GM12878 (cell line): Measurements from ENCODE around the gene SLC16A10. TPM values are rescaled to one million over a fixed set of nuclear protein-coding genes. Genes with fewer than 3 reads are reported as not detected.

Experiments
- ATAC-seq: fragments of 200-7000 bp; cut with Tn5 transposase; 3 replicates; pipeline ENCODE4 v1.9.1; 2020; ENCODE audit warnings: mild to moderate bottlenecking, moderate library complexity
- BruUV-seq: library from RNA; stranded (reverse); fragments of 400-500 nt; replicated peaks from 2 replicates; lab custom pipeline; 2021; lab: Mats Ljungman, UMichigan
- CTCF ChIA-PET: fragments of 300-600 bp; sonication (Branson Sonifier 250); formaldehyde crosslinking; extraction: SDS; loops from one replicate; lab custom pipeline; 2021; ENCODE audit warnings: inconsistent platforms; lab: Yijun Ruan, JAX
- POLR2A ChIA-PET: fragments of 350-600 bp; formaldehyde crosslinking; extraction: SDS; loops from one replicate; lab custom pipeline; 2021; ENCODE audit warnings: inconsistent platforms; lab: Charles Lee
- RAD21 ChIA-PET: fragments of 300-600 bp; sonication (Branson Sonifier 250); formaldehyde crosslinking; loops from one replicate; lab custom pipeline; 2023; ENCODE audit warnings: antibody characterized with exemption; ENCODE audit not compliant: unreplicated experiment; lab: Charles Lee
- SMC1A ChIA-PET: fragments of 300-600 bp; sonication (Branson Sonifier 250); formaldehyde crosslinking; loops from one replicate; lab custom pipeline; 2023; ENCODE audit not compliant: unreplicated experiment, uncharacterized antibody; lab: Charles Lee
- DNase-seq: peaks from one replicate; pipeline ENCODE4 v3.0.0-alpha.2; 2011; ENCODE audit warnings: low read depth, low spot score
- FAIRE-seq: peaks from 3 replicates; lab custom pipeline; 2011; peaks lifted over from hg19 to GRCh38; lab: Jason Lieb, UNC
- H2AFZ ChIP-seq: 2 replicates; pipeline ENCODE4 v1.6.0; 2011; ENCODE audit warnings: low read depth, low read length, control low read depth; ENCODE audit not compliant: control insufficient read depth
- H3K27ac ChIP-seq: 2 replicates; pipeline ENCODE4 v1.5.1; 2011; ENCODE audit warnings: control low read depth; ENCODE audit not compliant: control insufficient read depth, insufficient read depth
- H3K27me3 ChIP-seq, 2 experiments: replicated peaks in 1 of 2; 2 replicates each; pipeline versions ENCODE4 v1.6.0 to v1.6.1; 2011; ENCODE audit warnings: low read length in 1 of 2; ENCODE audit not compliant: control insufficient read depth in 2 of 2, insufficient read depth in 2 of 2
- H3K36me3 ChIP-seq, 2 experiments: 2 replicates each; pipeline ENCODE4 v1.5.1; 2011; ENCODE audit warnings: low read length in 1 of 2; ENCODE audit not compliant: control insufficient read depth in 2 of 2, insufficient read depth in 2 of 2
- H3K4me1 ChIP-seq: 2 replicates; pipeline ENCODE4 v1.6.1; 2011; ENCODE audit warnings: mild to moderate bottlenecking, low read length, moderate library complexity, mixed read lengths; ENCODE audit not compliant: control insufficient read depth, insufficient read depth
- H3K4me2 ChIP-seq: 2 replicates; pipeline ENCODE4 v1.6.0; 2011; ENCODE audit warnings: control low read depth; ENCODE audit not compliant: control insufficient read depth, insufficient read depth
- H3K4me3 ChIP-seq: fragments of 200-600 bp; sonication (generic); 2 replicates; pipeline ENCODE4 v1.5.1; 2016
- H3K79me2 ChIP-seq: 2 replicates; pipeline ENCODE4 v1.6.0; 2011; ENCODE audit warnings: low read length; ENCODE audit not compliant: control insufficient read depth, insufficient read depth
- H3K9ac ChIP-seq: 2 replicates; pipeline ENCODE4 v1.8.0; 2011; ENCODE audit warnings: low read length, control low read depth, mixed read lengths; ENCODE audit not compliant: control insufficient read depth, insufficient read depth
- H3K9me3 ChIP-seq: replicated peaks from 3 replicates; pipeline ENCODE4 v1.5.1; 2011; ENCODE audit warnings: mild to moderate bottlenecking, low read length; ENCODE audit not compliant: control insufficient read depth, insufficient read depth
- H4K20me1 ChIP-seq: 2 replicates; pipeline ENCODE4 v1.6.0; 2011; ENCODE audit not compliant: control insufficient read depth, insufficient read depth
- BRCA1 ChIP-seq: IDR thresholded peaks from 2 replicates; pipeline ENCODE4 v1.6.1; 2011; ENCODE audit warnings: low read depth, low read length, improper control_type of control experiment
- CBX3 ChIP-seq: fragments of 200-600 bp; sonication (generic); IDR thresholded peaks from 2 replicates; pipeline ENCODE4 v1.6.1; 2016; ENCODE audit warnings: low read depth, borderline replicate concordance
- CHD2 ChIP-seq: IDR thresholded peaks from 2 replicates; pipeline ENCODE4 v1.6.1; 2011; ENCODE audit warnings: low read depth, low read length, improper control_type of control experiment, borderline replicate concordance
- DPF2 ChIP-seq: fragments of 450-650 bp; IDR thresholded peaks from 2 replicates; pipeline ENCODE4 v1.6.1; 2017; ENCODE audit warnings: mild to moderate bottlenecking
- GABPA ChIP-seq: IDR thresholded peaks from 2 replicates; pipeline ENCODE4 v1.6.1; 2014; ENCODE audit warnings: antibody characterized with exemption, low read depth, mild to moderate bottlenecking, inconsistent platforms
- GATAD2B ChIP-seq: fragments of 450-650 bp; conservative IDR thresholded peaks from 2 replicates; pipeline ENCODE4 v1.6.1; 2017; ENCODE audit warnings: low read depth, mild to moderate bottlenecking, moderate library complexity
- HDAC6 ChIP-seq: fragments of 200-600 bp; sonication (generic); IDR thresholded peaks from one replicate; pipeline ENCODE4 v1.8.0; 2017; ENCODE audit warnings: antibody characterized with exemption; ENCODE audit not compliant: unreplicated experiment
- NFYA ChIP-seq: IDR thresholded peaks from 2 replicates; pipeline ENCODE4 v1.6.1; 2011; ENCODE audit warnings: low read depth, mild to moderate bottlenecking, low read length, improper control_type of control experiment, borderline replicate concordance
- NR2C1 ChIP-seq: fragments of 450-650 bp; IDR thresholded peaks from 2 replicates; pipeline ENCODE4 v1.6.1; 2017; ENCODE audit warnings: antibody characterized with exemption, mild to moderate bottlenecking, moderate library complexity
- POLR2A ChIP-seq: IDR thresholded peaks from 2 replicates; pipeline ENCODE4 v1.6.1; 2011; ENCODE audit warnings: low read depth, mild to moderate bottlenecking, low read length
- SREBF2 ChIP-seq: IDR thresholded peaks from 2 replicates; pipeline ENCODE4 v1.6.1; 2012; ENCODE audit warnings: mild to moderate bottlenecking, low read length
- STAT3 ChIP-seq: IDR thresholded peaks from 2 replicates; pipeline ENCODE4 v1.6.1; 2011; ENCODE audit warnings: low read depth, low read length, improper control_type of control experiment
- SUPT20H ChIP-seq: IDR thresholded peaks from 2 replicates; pipeline ENCODE4 v1.6.1; 2011; ENCODE audit warnings: low read depth, mild to moderate bottlenecking, low read length, moderate library complexity, borderline replicate concordance; ENCODE audit not compliant: control insufficient read depth
- TCF12 ChIP-seq: IDR thresholded peaks from 2 replicates; pipeline ENCODE4 v1.6.1; 2011; ENCODE audit warnings: low read depth, mild to moderate bottlenecking, low read length
- USF1 ChIP-seq: IDR thresholded peaks from 2 replicates; pipeline ENCODE4 v1.6.1; 2011; ENCODE audit warnings: borderline replicate concordance, low read depth, mild to moderate bottlenecking, moderate library complexity, mixed read lengths, low read length; ENCODE audit not compliant: insufficient read depth; ENCODE audit errors: extremely low read length
- WGBS: methylation state at CpG from one replicate; pipeline ENCODE4 v1.1.6; 2016; ENCODE audit warnings: low lambda C conversion rate; ENCODE audit not compliant: insufficient replicate concordance, insufficient coverage; ENCODE audit errors: missing lambda C conversion rate; 5-methylcytosine and 5-hydroxymethylcytosine counted together
- in situ Hi-C: fragments of 300-500 bp; cut with MboI; formaldehyde crosslinking; loops from 9 replicates; pipeline ENCODE4 v1.14.3; 2018; ENCODE audit warnings: mixed read lengths
- intact Hi-C: fragments of 100-400 bp; cut with micrococcal nuclease; formaldehyde crosslinking; loops from one replicate; pipeline ENCODE4 v1.14.2; 2022; ENCODE audit not compliant: unreplicated experiment
- polyA plus RNA-seq, 11 experiments: library from polyadenylated mRNA; depleted of rRNA in 4 of 11; unstranded in 6 of 11; stranded (reverse) in 5 of 11; fragments of >200 nt; fragmentation: Nextera tagmentation in 4 of 11; fragmentation: Illumina TruSeq in 1 of 11; extraction: Ambion mirVana in 4 of 11; extraction: Trizol in 1 of 11; gene quantifications; 1 replicate in 1 of 11; 2 replicates in 10 of 11; pipeline versions ENCODE4 v1.2.1 to v1.2.3, GENCODE V29; 2011 to 2016; ENCODE audit warnings: inconsistent platforms in 2 of 11, missing spikeins in 2 of 11, low read depth in 1 of 11
- total RNA-seq, 4 experiments: library from RNA; depleted of rRNA in 3 of 4; stranded (reverse); fragments of >200 nt in 3 of 4; fragmentation: Illumina TruSeq in 1 of 4; extraction: Trizol in 1 of 4; gene quantifications; 2 replicates each; pipeline versions ENCODE4 v1.2.1 to v1.2.3, GENCODE V29; 2013 to 2021
- TF ChIP-seq, protein P1 (sequence below): fragments of 450-650 bp; IDR thresholded peaks from 2 replicates; pipeline ENCODE4 v1.6.1; 2017; ENCODE audit warnings: mild to moderate bottlenecking, moderate library complexity
- TF ChIP-seq, protein P2 (sequence below): IDR thresholded peaks from 2 replicates; pipeline ENCODE4 v1.6.1; 2011; ENCODE audit warnings: mild to moderate bottlenecking, low read depth, low read length, moderate library complexity; ENCODE audit not compliant: insufficient replicate concordance

SLC16A10 gene
- total and polyA plus RNA-seq, 10 of the 15 experiments (the other 5 are each of a cell fraction or from before 2014, with no cell fraction given), result 2.3 to 19.0 (median 8.0) TPM

DNA sequence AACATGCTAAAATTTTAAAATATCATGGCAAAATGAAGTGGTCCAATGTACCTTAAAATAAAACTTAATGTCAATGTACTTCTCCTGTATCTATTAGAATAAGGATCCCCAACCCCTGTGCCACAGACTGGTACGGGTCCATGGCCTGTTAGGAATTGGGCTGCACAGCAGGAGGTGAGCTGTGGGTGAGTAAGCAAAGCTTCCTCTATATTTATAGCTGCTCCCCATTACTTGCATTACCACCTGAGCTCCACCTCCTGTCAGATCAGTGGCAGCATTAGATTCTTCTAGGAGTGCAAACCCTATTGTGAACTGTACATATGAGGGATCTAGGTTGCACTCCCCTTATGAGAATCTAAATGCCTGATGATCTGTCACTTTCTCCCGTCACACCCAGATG lies 86.0 kb downstream of the SLC16A10 start:
- intact Hi-C loops (no loop called here), in situ Hi-C loops (no loop called here)
- TF ChIP-seq USF1 (no peak), GATAD2B (no peak), DPF2 (no peak), BRCA1 (no peak), STAT3 (no peak), GABPA (no peak), HDAC6 (no peak), CHD2 (no peak), CBX3 (no peak), NFYA (no peak), SUPT20H (no peak), TCF12 (no peak), POLR2A (no peak), NR2C1 (no peak), SREBF2 (no peak)
- TF ChIP-seq, protein P1, sequence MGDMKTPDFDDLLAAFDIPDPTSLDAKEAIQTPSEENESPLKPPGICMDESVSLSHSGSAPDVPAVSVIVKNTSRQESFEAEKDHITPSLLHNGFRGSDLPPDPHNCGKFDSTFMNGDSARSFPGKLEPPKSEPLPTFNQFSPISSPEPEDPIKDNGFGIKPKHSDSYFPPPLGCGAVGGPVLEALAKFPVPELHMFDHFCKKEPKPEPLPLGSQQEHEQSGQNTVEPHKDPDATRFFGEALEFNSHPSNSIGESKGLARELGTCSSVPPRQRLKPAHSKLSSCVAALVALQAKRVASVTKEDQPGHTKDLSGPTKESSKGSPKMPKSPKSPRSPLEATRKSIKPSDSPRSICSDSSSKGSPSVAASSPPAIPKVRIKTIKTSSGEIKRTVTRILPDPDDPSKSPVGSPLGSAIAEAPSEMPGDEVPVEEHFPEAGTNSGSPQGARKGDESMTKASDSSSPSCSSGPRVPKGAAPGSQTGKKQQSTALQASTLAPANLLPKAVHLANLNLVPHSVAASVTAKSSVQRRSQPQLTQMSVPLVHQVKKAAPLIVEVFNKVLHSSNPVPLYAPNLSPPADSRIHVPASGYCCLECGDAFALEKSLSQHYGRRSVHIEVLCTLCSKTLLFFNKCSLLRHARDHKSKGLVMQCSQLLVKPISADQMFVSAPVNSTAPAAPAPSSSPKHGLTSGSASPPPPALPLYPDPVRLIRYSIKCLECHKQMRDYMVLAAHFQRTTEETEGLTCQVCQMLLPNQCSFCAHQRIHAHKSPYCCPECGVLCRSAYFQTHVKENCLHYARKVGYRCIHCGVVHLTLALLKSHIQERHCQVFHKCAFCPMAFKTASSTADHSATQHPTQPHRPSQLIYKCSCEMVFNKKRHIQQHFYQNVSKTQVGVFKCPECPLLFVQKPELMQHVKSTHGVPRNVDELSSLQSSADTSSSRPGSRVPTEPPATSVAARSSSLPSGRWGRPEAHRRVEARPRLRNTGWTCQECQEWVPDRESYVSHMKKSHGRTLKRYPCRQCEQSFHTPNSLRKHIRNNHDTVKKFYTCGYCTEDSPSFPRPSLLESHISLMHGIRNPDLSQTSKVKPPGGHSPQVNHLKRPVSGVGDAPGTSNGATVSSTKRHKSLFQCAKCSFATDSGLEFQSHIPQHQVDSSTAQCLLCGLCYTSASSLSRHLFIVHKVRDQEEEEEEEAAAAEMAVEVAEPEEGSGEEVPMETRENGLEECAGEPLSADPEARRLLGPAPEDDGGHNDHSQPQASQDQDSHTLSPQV, result no peak
- TF ChIP-seq, protein P2, sequence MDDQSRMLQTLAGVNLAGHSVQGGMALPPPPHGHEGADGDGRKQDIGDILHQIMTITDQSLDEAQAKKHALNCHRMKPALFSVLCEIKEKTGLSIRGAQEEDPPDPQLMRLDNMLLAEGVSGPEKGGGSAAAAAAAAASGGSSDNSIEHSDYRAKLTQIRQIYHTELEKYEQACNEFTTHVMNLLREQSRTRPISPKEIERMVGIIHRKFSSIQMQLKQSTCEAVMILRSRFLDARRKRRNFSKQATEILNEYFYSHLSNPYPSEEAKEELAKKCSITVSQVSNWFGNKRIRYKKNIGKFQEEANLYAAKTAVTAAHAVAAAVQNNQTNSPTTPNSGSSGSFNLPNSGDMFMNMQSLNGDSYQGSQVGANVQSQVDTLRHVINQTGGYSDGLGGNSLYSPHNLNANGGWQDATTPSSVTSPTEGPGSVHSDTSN, result no peak
- WGBS, result 64% methylated on average over 2 of the region's 2 CpGs
- POLR2A ChIA-PET, result interaction anchor here (0.7 kb wide), 1 partner anchor 14 kb away, joined by 5 read pairs; no protein-coding TSS in a partner anchor
- no peak for DNase-seq
- H3K79me2 ChIP-seq, result no peaks in the 10 kb centered on the region
- H2AFZ ChIP-seq, result no peak overlapping the region
- H3K9me3 ChIP-seq, result no peaks in the 10 kb centered on the region
- CTCF ChIA-PET, result interaction anchor here (1.5 kb wide), 1 partner anchor 15 kb away, joined by 3 read pairs; no protein-coding TSS in a partner anchor
- H3K36me3 ChIP-seq, result no peaks in the 10 kb centered on the region
- no peaks in the 10 kb centered on the region for H4K20me1 ChIP-seq
- SMC1A ChIA-PET, result interaction anchor here (1.3 to 3.0 kb wide), 4 partner anchors 10 to 161 kb away, joined by 3 to 10 read pairs (median 6); no protein-coding TSS in a partner anchor
- H3K4me3 ChIP-seq, result no peak overlapping the region
- no TSS peak for BruUV-seq
- peaks cover 23% of the 10 kb centered on the region for H3K4me1 ChIP-seq
- no peak for FAIRE-seq
- H3K4me2 ChIP-seq, result no peak overlapping the region
- H3K27me3 ChIP-seq, result no peaks in the 10 kb centered on the region
- H3K27ac ChIP-seq, result no peak overlapping the region
- H3K9ac ChIP-seq, result no peak overlapping the region
- ATAC-seq, result no peak
- RAD21 ChIA-PET, result no interaction called here
